ENCODE results near the gene OR4F6. TPM values are rescaled to one million over a fixed set of nuclear protein-coding genes. Genes with fewer than 3 reads are reported as not detected.
A peak's percentile ranks its signal among the peaks of the same experiment; 100 is the strongest.

Gene OR4F6
- total and polyA plus RNA-seq, 2 donors (not counting 1 experiment from before 2014, with no cell fraction given): not detected

- Histone ChIP-seq H3K79me2 (ENCODE audit: control insufficient read depth, insufficient read depth, low read length) (no peaks in the 10 kb centered on the region), H3K4me3 (replicated peaks in 1 of 4; ENCODE audit: control extremely low read depth in 1 of 4, insufficient read depth in 1 of 4, low read depth in 3 of 4, low read length in 4 of 4) (no peak within 1 kb of the TSS), H3K27ac (ENCODE audit: insufficient read depth, low read length) (no peak within 1 kb of the TSS), H4K20me1 (ENCODE audit: control insufficient read depth, extremely low read depth, insufficient read depth, low read length) (no peaks in the 10 kb centered on the region), H3K4me1 (ENCODE audit: control insufficient read depth, extremely low read depth, insufficient read depth, low read length) (peaks cover 3% of the 10 kb centered on the region), H3K4me2 (ENCODE audit: extremely low read depth, insufficient read depth, low read length) (no peak within 1 kb of the TSS), H3K9me3 (ENCODE audit: control insufficient read depth, insufficient read depth, low read depth, low read length) (no peaks in the 10 kb centered on the region), H3K36me3 (ENCODE audit: control insufficient read depth, insufficient read depth, low read length) (no peaks in the 10 kb centered on the region), H3K27me3 (ENCODE audit: control insufficient read depth, insufficient read depth, low read length) (no peaks in the 10 kb centered on the region), H3K9ac (ENCODE audit: insufficient read depth, low read length) (no peak within 1 kb of the TSS), H2AFZ (ENCODE audit: low read length) (no peak within 1 kb of the TSS)
- DNase-seq (ENCODE audit: low read depth in 2 of 2): no peak
- TF ChIP-seq EZH2 (IDR thresholded peaks at IDR 0.05; ENCODE audit: low read length, missing control alignments) (no peak), CTCF (conservative IDR thresholded peaks at IDR 0.05 in 1 of 2, IDR thresholded peaks at IDR 0.05 in 1 of 2; ENCODE audit: low read depth in 1 of 2, low read length in 2 of 2) (no peak)
Measured at GRCh38 chr15:101811902-101812301, 8.6 kb downstream of the OR4F6 start, which contains the start of gene OR4F15. Gene OR4F15, plus strand, starts transcription at chr15:101812202. Its CDS starts 5,985 bp downstream, at chr15:101818187.

- H3K79me2 ChIP-seq (ENCODE audit: control insufficient read depth, insufficient read depth, low read length): no peaks in the 10 kb centered on the region
Measured at GRCh38 chr15:101813803-101814534, 10.7 kb downstream of the OR4F6 start.

GRCh38 chr15:101820781-101821180 lies 17.5 kb downstream of the OR4F6 start:
- H3K4me1 ChIP-seq (ENCODE audit: control insufficient read depth, extremely low read depth, insufficient read depth, low read length): no peaks in the 10 kb centered on the region
- no peak overlapping the region for H3K9ac ChIP-seq (ENCODE audit: insufficient read depth, low read length)
- H3K4me3 ChIP-seq (replicated peaks in 1 of 4; ENCODE audit: control extremely low read depth in 1 of 4, insufficient read depth in 1 of 4, low read depth in 3 of 4, low read length in 4 of 4): no peak overlapping the region
- H3K27ac ChIP-seq (ENCODE audit: insufficient read depth, low read length): no peak overlapping the region
- no peaks in the 10 kb centered on the region for H3K36me3 ChIP-seq (ENCODE audit: control insufficient read depth, insufficient read depth, low read length)
- DNase-seq (ENCODE audit: low read depth in 2 of 2): no peak
- no peaks in the 10 kb centered on the region for H3K9me3 ChIP-seq (ENCODE audit: control insufficient read depth, insufficient read depth, low read depth, low read length)
- H3K4me2 ChIP-seq (ENCODE audit: extremely low read depth, insufficient read depth, low read length): no peak overlapping the region
- H3K79me2 ChIP-seq (ENCODE audit: control insufficient read depth, insufficient read depth, low read length): no peaks in the 10 kb centered on the region
- no peak for TF ChIP-seq EZH2 (IDR thresholded peaks at IDR 0.05; ENCODE audit: low read length, missing control alignments)
- no peak for TF ChIP-seq CTCF (conservative IDR thresholded peaks at IDR 0.05 in 1 of 2, IDR thresholded peaks at IDR 0.05 in 1 of 2; ENCODE audit: low read depth in 1 of 2, low read length in 2 of 2)
- H3K27me3 ChIP-seq (ENCODE audit: control insufficient read depth, insufficient read depth, low read length): no peaks in the 10 kb centered on the region
- no peaks in the 10 kb centered on the region for H4K20me1 ChIP-seq (ENCODE audit: control insufficient read depth, extremely low read depth, insufficient read depth, low read length)
- H2AFZ ChIP-seq (ENCODE audit: low read length): no peak overlapping the region

More at GRCh38 chr15:101813803-101814534, 10.7 kb downstream of the OR4F6 start:
- no peak overlapping the region for H2AFZ ChIP-seq (ENCODE audit: low read length)
- no peaks in the 10 kb centered on the region for H3K27me3 ChIP-seq (ENCODE audit: control insufficient read depth, insufficient read depth, low read length)
- H3K4me3 ChIP-seq (replicated peaks in 1 of 4; ENCODE audit: control extremely low read depth in 1 of 4, insufficient read depth in 1 of 4, low read depth in 3 of 4, low read length in 4 of 4): no peak overlapping the region
- H3K36me3 ChIP-seq (ENCODE audit: control insufficient read depth, insufficient read depth, low read length): no peaks in the 10 kb centered on the region
- H3K4me2 ChIP-seq (ENCODE audit: extremely low read depth, insufficient read depth, low read length): no peak overlapping the region
- TF ChIP-seq EZH2 (IDR thresholded peaks at IDR 0.05; ENCODE audit: low read length, missing control alignments) (no peak), CTCF (conservative IDR thresholded peaks at IDR 0.05 in 1 of 2, IDR thresholded peaks at IDR 0.05 in 1 of 2; ENCODE audit: low read depth in 1 of 2, low read length in 2 of 2) (no peak)
- no peaks in the 10 kb centered on the region for H4K20me1 ChIP-seq (ENCODE audit: control insufficient read depth, extremely low read depth, insufficient read depth, low read length)
- H3K4me1 ChIP-seq (ENCODE audit: control insufficient read depth, extremely low read depth, insufficient read depth, low read length): no peaks in the 10 kb centered on the region
- H3K27ac ChIP-seq (ENCODE audit: insufficient read depth, low read length): no peak overlapping the region
- H3K9ac ChIP-seq (ENCODE audit: insufficient read depth, low read length): no peak overlapping the region
- H3K9me3 ChIP-seq (ENCODE audit: control insufficient read depth, insufficient read depth, low read depth, low read length): no peaks in the 10 kb centered on the region
- peak; percentile 50 to 54 for DNase-seq (ENCODE audit: low read depth in 2 of 2)
